Lower leg skin (tissue), 3 donors: ENCODE measurements around the gene CAP2.

Experiments
- POLR2A ChIP-seq, 2 donors: fragments of 450-650 bp; IDR thresholded peaks; one replicate each; pipeline ENCODE4 v1.6.1; 2016 to 2017; ENCODE audit warnings: antibody characterized with exemption in 2 of 2, mild to moderate bottlenecking in 1 of 2, moderate library complexity in 1 of 2
- TF ChIP-seq, protein P1 (sequence below), 3 donors: fragments of 450-650 bp; IDR thresholded peaks; one replicate each; pipeline ENCODE4 v1.5.1; 2016; ENCODE audit warnings: antibody characterized with exemption in 3 of 3, mild to moderate bottlenecking in 3 of 3, moderate library complexity in 2 of 3

GRCh38 chr6:17525637-17526036 is 132.2 kb downstream of the CAP2 start:
- TF ChIP-seq POLR2A (IDR thresholded peaks at IDR 0.05): no peak
- TF ChIP-seq, protein P1, sequence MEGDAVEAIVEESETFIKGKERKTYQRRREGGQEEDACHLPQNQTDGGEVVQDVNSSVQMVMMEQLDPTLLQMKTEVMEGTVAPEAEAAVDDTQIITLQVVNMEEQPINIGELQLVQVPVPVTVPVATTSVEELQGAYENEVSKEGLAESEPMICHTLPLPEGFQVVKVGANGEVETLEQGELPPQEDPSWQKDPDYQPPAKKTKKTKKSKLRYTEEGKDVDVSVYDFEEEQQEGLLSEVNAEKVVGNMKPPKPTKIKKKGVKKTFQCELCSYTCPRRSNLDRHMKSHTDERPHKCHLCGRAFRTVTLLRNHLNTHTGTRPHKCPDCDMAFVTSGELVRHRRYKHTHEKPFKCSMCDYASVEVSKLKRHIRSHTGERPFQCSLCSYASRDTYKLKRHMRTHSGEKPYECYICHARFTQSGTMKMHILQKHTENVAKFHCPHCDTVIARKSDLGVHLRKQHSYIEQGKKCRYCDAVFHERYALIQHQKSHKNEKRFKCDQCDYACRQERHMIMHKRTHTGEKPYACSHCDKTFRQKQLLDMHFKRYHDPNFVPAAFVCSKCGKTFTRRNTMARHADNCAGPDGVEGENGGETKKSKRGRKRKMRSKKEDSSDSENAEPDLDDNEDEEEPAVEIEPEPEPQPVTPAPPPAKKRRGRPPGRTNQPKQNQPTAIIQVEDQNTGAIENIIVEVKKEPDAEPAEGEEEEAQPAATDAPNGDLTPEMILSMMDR (IDR thresholded peaks at IDR 0.05): no peak
